Bronchial epithelial cell (primary cell): Measurements from ENCODE around the gene CDH10. TPM values are rescaled to one million over a fixed set of nuclear protein-coding genes. Genes with fewer than 3 reads are reported as not detected.

Experiments used
- DNase-seq: peaks from one replicate; pipeline ENCODE4 v3.0.0-alpha.2; 2010; ENCODE audit warnings: low read depth
- FAIRE-seq: peaks from 2 replicates; lab custom pipeline; 2011; peaks lifted over from hg19 to GRCh38; lab: Jason Lieb, UNC
- H3K27me3 ChIP-seq: 2 replicates; pipeline ENCODE4 v1.5.1; 2011; ENCODE audit warnings: low read length; ENCODE audit not compliant: control insufficient read depth, insufficient read depth
- H3K36me3 ChIP-seq: 2 replicates; pipeline ENCODE4 v1.5.1; 2011; ENCODE audit warnings: low read length; ENCODE audit not compliant: control insufficient read depth, insufficient read depth
- H3K4me3 ChIP-seq: 2 replicates; pipeline ENCODE4 v1.5.1; 2011; ENCODE audit warnings: mild to moderate bottlenecking, low read depth, low read length, control low read depth
- total RNA-seq: library from RNA; depleted of rRNA; stranded (reverse); fragments of >200 nt; gene quantifications from 2 replicates; pipeline ENCODE4 v1.2.1, GENCODE V29; 2014
- TF ChIP-seq, protein P1 (sequence below): IDR thresholded peaks from 2 replicates; pipeline ENCODE4 v1.5.1; 2011; ENCODE audit warnings: mild to moderate bottlenecking, moderate library complexity, low read length, control low read depth, inconsistent platforms; ENCODE audit not compliant: insufficient read depth, severe bottlenecking

The CDH10 gene
- total RNA-seq, 1 donor from 2014 or later: not detected

DNA sequence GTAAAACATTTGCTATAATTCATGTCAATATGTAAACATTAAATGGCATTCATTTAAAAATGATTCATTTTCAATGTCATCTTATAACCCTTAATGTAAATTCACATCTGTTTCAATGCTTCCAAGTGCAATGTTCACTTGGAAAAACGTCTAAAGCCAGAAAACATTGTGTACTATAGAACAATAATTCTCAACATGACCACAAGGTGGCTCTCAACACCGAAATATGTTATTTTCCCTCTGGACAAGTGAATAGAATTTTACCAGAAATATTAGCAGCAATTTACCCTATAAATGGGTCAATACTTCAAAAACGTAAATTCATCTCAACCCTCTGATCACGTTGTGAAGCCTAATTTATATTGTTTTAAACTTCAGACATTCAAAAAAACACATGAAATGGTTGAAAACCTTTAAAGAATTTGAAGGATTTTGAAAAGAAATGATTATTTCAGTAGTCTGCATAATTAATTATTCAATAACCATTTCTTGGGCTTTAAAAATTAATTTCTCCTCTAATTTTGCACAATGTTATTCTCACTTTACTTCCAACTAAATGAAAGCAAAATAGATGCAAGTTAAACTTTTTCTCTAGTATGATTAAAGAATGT is 11.0 kb downstream of the CDH10 start:
- DNase-seq: peak; percentile 41
- no peaks in the 10 kb centered on the region for H3K27me3 ChIP-seq
- TF ChIP-seq, protein P1, sequence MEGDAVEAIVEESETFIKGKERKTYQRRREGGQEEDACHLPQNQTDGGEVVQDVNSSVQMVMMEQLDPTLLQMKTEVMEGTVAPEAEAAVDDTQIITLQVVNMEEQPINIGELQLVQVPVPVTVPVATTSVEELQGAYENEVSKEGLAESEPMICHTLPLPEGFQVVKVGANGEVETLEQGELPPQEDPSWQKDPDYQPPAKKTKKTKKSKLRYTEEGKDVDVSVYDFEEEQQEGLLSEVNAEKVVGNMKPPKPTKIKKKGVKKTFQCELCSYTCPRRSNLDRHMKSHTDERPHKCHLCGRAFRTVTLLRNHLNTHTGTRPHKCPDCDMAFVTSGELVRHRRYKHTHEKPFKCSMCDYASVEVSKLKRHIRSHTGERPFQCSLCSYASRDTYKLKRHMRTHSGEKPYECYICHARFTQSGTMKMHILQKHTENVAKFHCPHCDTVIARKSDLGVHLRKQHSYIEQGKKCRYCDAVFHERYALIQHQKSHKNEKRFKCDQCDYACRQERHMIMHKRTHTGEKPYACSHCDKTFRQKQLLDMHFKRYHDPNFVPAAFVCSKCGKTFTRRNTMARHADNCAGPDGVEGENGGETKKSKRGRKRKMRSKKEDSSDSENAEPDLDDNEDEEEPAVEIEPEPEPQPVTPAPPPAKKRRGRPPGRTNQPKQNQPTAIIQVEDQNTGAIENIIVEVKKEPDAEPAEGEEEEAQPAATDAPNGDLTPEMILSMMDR: peak; percentile 35
- no peaks in the 10 kb centered on the region for H3K36me3 ChIP-seq
- H3K4me3 ChIP-seq: no peak overlapping the region
- no peak for FAIRE-seq

DNA sequence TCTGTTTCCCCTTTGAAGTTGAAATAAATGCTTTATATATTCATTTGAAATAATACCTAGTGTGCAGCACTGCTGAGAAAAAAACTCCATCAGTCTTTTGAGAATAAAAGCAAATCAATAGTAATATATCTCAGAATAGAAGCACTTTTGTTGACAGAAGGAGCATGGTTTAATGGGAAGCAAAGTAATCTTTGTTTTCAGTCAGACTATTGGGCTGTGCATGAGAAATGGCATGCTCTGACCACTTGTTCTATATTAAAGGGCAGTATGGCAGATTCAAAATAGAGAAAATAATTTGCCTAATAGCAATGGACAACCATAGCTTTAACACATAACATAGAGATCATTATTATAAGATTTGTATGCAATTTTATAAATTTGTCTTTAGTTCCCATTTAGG is 12.4 kb downstream of the CDH10 start:
- no peaks in the 10 kb centered on the region for H3K36me3 ChIP-seq
- no peak for FAIRE-seq
- TF ChIP-seq, protein P1: no peak

DNA sequence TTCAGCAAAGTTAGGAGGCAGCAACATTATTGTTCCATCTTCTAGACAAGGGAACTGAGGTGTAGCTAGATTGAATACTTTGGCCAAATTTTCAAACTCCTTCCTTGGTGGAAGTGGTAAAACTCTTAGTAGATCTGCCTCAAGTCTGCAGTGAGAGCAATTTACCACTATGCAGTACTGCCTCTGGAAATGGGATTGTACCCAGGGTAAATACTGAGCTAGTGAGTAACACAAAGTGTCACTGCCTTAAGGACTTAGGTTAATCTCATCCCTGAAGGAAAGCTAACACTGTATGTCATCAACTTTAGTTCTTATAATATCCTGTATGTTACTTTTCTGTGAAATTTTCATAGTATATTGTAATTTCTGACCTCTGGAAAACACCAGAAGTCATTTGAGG is 13.9 kb downstream of the CDH10 start:
- no peak for FAIRE-seq
- TF ChIP-seq, protein P1: no peak
- no peak for DNase-seq
- Histone ChIP-seq H3K27me3 (no peaks in the 10 kb centered on the region), H3K4me3 (no peak overlapping the region), H3K36me3 (no peaks in the 10 kb centered on the region)

More for the DNA sequence above, 12.4 kb downstream of the CDH10 start:
- no peak overlapping the region for H3K4me3 ChIP-seq
- H3K27me3 ChIP-seq: no peaks in the 10 kb centered on the region
- DNase-seq: no peak

DNA sequence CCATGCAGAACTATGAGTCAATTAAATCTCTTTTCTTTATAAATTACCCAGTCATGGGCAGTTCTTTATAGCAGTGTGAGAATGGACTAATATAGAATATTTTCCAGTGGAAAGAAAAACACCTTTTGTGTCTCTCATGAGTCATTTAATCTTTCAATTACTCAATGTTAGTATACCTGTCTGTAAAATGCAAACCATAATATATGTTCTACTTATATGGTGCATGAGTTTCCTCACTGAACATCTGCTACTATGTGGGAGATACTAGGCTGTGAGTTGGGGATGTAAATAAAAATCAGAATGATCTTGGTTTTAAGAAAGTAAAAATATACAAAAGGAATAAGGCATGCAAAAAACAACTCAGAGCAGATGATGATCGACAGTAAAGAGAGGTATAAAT is 15.0 kb downstream of the CDH10 start:
- no peak for FAIRE-seq
- H3K27me3 ChIP-seq: no peaks in the 10 kb centered on the region
- TF ChIP-seq, protein P1: no peak
- no peaks in the 10 kb centered on the region for H3K36me3 ChIP-seq
- no peak overlapping the region for H3K4me3 ChIP-seq
- DNase-seq: no peak

DNA sequence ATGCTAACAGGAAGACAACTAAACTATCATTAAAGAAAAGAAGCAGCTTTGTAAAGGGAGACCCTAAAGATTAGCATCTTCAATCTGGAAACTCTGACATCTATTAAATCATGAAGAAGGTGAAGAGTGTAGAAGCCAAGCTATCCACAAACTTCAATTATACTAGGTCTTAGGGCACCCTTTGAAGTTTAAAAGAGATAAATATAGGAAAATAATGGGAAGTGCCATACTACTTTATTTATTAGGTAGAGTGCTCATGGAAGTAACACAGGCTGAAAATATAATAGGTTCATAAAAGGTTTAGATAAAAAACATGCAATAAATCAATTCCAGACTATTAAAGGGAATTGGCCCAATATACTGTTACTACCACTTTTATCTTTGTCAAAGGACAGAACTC is 19.9 kb downstream of the CDH10 start:
- Histone ChIP-seq H3K36me3 (no peaks in the 10 kb centered on the region), H3K4me3 (no peak overlapping the region), H3K27me3 (no peaks in the 10 kb centered on the region)
- TF ChIP-seq, protein P1: no peak
- DNase-seq: no peak
- FAIRE-seq: no peak

DNA sequence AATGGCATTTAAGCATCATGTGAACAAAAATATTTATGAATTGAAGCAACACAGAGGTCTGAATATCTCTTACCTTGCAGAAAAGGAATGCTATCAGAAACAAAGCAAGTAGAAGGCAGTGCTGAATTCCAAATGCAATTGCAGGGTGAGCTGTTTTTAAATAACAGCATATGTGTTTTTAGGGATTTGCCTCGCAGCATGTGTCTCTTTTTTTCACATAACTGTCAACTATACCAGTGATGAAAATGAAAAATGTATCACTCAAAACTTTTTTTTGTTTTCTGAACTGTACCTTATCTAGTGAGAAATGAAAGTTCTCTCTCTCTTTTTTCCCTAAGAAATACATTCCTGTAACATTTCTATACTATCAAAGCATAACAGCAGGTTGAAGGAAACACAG is 21.2 kb downstream of the CDH10 start:
- Histone ChIP-seq H3K4me3 (no peak overlapping the region), H3K27me3 (no peaks in the 10 kb centered on the region), H3K36me3 (no peaks in the 10 kb centered on the region)
- TF ChIP-seq, protein P1: no peak
- DNase-seq (no peak), FAIRE-seq (no peak)
